ENCODE data around the gene TDRD15. TPM values are rescaled to one million over a fixed set of nuclear protein-coding genes. Genes with fewer than 3 reads are reported as not detected.

The TDRD15 gene
- polyA plus RNA-seq, 1 of the 3 experiments (the other 2 are of a cell fraction), result not detected

- no peak for TF ChIP-seq RXRA (IDR thresholded peaks at IDR 0.05; ENCODE audit: borderline replicate concordance, low read depth)
- no peak for TF ChIP-seq POLR2AphosphoS5 (IDR thresholded peaks at IDR 0.05; ENCODE audit: low read depth, low read length)
- TF ChIP-seq, protein P1, sequence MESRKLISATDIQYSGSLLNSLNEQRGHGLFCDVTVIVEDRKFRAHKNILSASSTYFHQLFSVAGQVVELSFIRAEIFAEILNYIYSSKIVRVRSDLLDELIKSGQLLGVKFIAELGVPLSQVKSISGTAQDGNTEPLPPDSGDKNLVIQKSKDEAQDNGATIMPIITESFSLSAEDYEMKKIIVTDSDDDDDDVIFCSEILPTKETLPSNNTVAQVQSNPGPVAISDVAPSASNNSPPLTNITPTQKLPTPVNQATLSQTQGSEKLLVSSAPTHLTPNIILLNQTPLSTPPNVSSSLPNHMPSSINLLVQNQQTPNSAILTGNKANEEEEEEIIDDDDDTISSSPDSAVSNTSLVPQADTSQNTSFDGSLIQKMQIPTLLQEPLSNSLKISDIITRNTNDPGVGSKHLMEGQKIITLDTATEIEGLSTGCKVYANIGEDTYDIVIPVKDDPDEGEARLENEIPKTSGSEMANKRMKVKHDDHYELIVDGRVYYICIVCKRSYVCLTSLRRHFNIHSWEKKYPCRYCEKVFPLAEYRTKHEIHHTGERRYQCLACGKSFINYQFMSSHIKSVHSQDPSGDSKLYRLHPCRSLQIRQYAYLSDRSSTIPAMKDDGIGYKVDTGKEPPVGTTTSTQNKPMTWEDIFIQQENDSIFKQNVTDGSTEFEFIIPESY (IDR thresholded peaks at IDR 0.05; ENCODE audit: borderline replicate concordance, low read depth), result no peak
- TF ChIP-seq SMC3 (IDR thresholded peaks at IDR 0.05; ENCODE audit: low read depth, low read length), result no peak
- TF ChIP-seq EZH2phosphoT487 (IDR thresholded peaks at IDR 0.05; ENCODE audit: borderline replicate concordance, low read depth), result no peak
- no peak for TF ChIP-seq SIN3A (IDR thresholded peaks at IDR 0.05; ENCODE audit: borderline replicate concordance, low read depth, low read length)
- TF ChIP-seq PBX3 (IDR thresholded peaks at IDR 0.05), result no peak
Observed at GRCh38 chr2:21095178-21095577, 28.6 kb upstream of the TDRD15 start (continued).

GRCh38 chr2:21095714-21096113 lies 28.1 kb upstream of the TDRD15 start:
- no peak for DNase-seq
- no peak overlapping the region for H3K4me3 ChIP-seq (ENCODE audit: low read depth in 2 of 2, low read length in 1 of 2)
- ChIA-PET POLR2A (no interaction called here), CTCF (interaction anchor here (0.6 to 2.2 kb wide), 4 partner anchors 8 to 797 kb away, joined by 3 to 10 read pairs (median 4); no protein-coding TSS in a partner anchor)
- no peak overlapping the region for H2AFZ ChIP-seq (ENCODE audit: low read depth)
- H4K20me1 ChIP-seq (ENCODE audit: insufficient read depth), result no peaks in the 10 kb centered on the region
- H3K27ac ChIP-seq (ENCODE audit: low read depth in 2 of 2, low read length in 1 of 2), result no peak overlapping the region
- no peak overlapping the region for H3K9ac ChIP-seq
- no peaks in the 10 kb centered on the region for H3K27me3 ChIP-seq (ENCODE audit: insufficient read depth)
- no peaks in the 10 kb centered on the region for H3K79me2 ChIP-seq (ENCODE audit: insufficient read depth)
- no peaks in the 10 kb centered on the region for H3F3A ChIP-seq (replicated peaks; ENCODE audit: insufficient read depth)
- WGBS (ENCODE audit: low lambda C conversion rate), result 54% methylated on average over 3 of the region's 3 CpGs
- H3K9me2 ChIP-seq, result no peaks in the 10 kb centered on the region
- H3K4me2 ChIP-seq, result no peak overlapping the region
- TF ChIP-seq MAX (IDR thresholded peaks at IDR 0.05; ENCODE audit: low read depth), result no peak
- no peak for TF ChIP-seq MEF2A (IDR thresholded peaks at IDR 0.05; ENCODE audit: borderline replicate concordance, low read depth)
- TF ChIP-seq GATA2 (CRISPR knock-in tag; IDR thresholded peaks at IDR 0.05), result no peak
- no peak for TF ChIP-seq MXI1 (IDR thresholded peaks at IDR 0.05; ENCODE audit: low read depth, low read length)
- TF ChIP-seq, protein P1 (IDR thresholded peaks at IDR 0.05; ENCODE audit: borderline replicate concordance, low read depth), result no peak
- no peaks in the 10 kb centered on the region for H3K36me3 ChIP-seq (replicated peaks in 1 of 2; ENCODE audit: control insufficient read depth in 1 of 2, insufficient read depth in 2 of 2, low read length in 1 of 2)
- H3K9me3 ChIP-seq, result no peaks in the 10 kb centered on the region
- no peaks in the 10 kb centered on the region for H3K4me1 ChIP-seq (ENCODE audit: control insufficient read depth in 1 of 2, insufficient read depth in 2 of 2, low read depth in 1 of 2, low read length in 1 of 2)

Data from SK-N-SH (cell line).